CD4-positive, alpha-beta T cell treated with Interferon alpha-2 for 1 hour (primary cell): Measurements from ENCODE around the gene SNRNP70.
"Not testable (repeated sequence)": the region's sequence is repeated elsewhere in the genome, so short reads cannot be mapped to it uniquely, and the experiment has no call there.

Source experiments
- DNase-seq, 2 donors: peaks; one replicate each; pipeline ENCODE4 v3.0.0-alpha.2; 2020 to 2022

The SNRNP70 gene

DNA sequence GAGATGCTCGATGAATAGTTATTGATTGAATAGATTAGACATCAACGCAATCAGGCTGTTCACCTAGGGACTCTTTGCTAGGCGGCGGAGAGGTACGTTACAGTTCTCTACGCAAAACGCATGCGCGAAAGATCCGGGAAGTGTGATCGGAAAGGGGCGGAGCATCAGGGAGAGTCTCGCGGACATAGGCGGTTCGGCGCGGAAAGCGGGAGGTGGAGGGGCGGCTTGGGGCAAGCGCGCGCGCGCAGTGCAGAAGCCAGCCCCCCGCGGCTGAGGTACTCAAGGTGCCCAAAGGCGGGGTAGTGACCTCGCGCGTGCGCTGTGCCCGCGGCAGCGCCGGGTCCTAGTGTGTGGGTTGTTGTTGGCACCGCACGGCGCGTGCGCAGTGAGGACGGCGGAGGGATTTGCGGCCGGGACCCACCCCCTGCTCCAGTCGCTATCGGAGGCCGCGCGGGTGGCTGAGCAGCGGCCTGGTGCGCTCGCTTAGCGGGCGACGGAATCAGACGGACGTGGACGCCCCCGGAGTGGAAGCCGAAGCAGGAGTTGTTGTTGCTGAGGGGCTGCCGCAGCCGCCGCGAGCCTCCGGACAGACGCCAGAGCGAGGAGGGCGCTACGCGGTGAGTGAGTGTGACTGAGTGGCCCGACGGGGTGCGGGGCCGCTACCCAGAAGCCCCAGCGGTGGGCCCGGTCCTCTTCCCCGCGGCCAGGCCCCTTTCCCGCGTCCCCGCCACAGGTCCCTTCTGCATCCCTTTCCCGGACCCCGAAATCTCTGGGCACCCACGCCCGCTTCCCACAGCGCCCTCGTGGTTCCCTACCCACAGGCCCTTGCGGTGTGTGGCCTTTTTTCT lies at the start of gene SNRNP70:
TSS of gene SNRNP70 (plus strand) at position 432 of the 848 bp plus-strand sequence. CDS start 964 bp downstream, outside the sequence.
- DNase-seq, result peak; percentile 100

DNA sequence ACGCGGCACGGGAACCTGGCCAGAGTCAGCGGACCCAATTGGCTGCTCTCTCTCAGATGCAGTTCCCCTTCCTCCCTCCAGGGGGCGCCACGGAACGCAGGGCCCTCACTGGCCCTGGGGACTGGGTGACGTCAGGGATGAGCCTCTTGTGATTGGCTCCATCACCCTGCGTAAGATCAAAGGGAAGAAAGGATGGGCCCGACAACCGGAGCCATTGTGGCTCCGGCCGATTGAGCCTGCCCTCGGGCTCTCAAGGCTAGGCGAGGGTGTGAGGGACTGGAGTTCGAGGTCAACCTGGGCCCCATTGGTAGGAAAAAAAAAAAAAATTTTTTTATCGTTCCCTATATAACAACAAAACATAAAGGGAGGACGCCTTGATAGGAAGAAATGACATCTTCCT lies 48.4 kb upstream of the SNRNP70 start, which contains the start of gene CGB1:
TSS of gene CGB1 (minus strand) at position 81 of the 400 bp plus-strand sequence. CDS start 184 bp downstream, outside the sequence.
- DNase-seq, result peak in 1 of 2 donors; percentile 40

DNA sequence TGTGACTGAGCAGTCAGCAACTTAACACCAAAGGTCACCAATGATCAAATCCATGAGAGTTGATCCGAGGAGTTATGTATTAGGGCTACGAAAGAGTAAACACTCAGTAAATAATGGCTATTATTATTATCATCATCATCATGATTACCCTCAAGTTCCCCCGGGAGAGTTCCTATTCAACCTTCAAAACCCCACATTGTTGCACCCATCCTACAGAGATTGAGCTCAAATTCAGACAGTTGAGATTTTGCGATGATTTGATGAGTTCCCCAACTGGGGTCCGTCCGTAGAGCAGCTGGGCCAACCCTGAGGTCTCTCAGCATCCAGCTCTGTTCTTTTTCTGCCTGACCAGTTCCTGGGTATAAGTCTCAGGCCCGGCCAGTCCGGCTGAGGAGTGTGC lies 47.1 kb upstream of the SNRNP70 start:
- not testable (repeated sequence) for DNase-seq

GRCh38 chr19:49038557-49039276 lies 46.5 kb upstream of the SNRNP70 start:
- not testable (repeated sequence) for DNase-seq

- not testable (repeated sequence) for DNase-seq
Measured at GRCh38 chr19:49039736-49040135, 45.5 kb upstream of the SNRNP70 start.

DNA sequence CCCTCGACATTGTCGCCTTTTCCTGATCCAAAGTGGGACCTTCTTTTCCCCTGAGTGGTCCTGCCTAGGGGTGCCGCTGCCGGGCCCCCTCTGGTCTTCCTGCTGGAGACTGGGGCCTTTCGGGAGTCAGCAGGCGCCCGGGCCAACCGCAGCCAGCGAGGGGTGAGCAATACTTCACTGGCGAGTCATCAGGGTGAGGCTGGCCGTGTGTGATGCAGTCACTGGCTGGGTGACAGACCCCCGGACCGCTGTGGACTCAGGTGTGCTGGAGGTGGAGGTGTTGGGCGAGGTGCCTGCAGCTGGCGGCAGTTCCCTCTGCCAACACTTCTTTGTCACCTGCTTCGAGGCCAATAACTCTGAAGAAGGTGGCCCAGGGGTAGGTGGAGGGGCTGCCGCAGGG lies 43.1 kb upstream of the SNRNP70 start:
- DNase-seq, result no peak

- DNase-seq, result not testable (repeated sequence)
Measured at GRCh38 chr19:49042666-49043065, 42.6 kb upstream of the SNRNP70 start.

GRCh38 chr19:49043548-49043947 lies 41.7 kb upstream of the SNRNP70 start, which contains the start of gene CGB5:
Gene CGB5, plus strand, starts transcription at chr19:49043848. Its CDS starts 362 bp downstream, at chr19:49044210.
- DNase-seq, result not testable (repeated sequence)

DNA sequence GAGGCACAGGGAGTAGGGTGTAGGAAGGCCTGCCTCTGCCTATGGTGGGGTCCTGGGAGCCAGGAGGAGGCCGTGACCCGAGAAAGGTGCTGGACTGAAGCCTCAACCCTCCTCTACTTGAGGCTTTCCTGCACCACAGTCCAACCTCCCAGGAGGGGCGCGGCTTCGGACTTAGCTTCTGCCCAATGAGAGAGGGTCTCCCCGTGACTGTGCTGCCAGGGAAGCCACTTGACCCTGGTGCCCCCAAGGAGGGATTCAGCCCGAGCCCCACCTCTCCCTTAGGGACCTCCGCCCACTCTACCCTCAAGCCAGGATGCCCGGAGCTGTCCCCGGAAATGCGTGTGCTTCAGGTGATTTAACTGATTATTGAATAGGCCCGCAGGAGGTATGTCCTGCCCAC lies 36.2 kb upstream of the SNRNP70 start, which contains the start of gene CGB8:
TSS of gene CGB8 (minus strand) at position 101 of the 400 bp plus-strand sequence. CDS start 372 bp downstream, outside the sequence.
- DNase-seq, result not testable (repeated sequence)

GRCh38 chr19:49049834-49050233 lies 35.4 kb upstream of the SNRNP70 start:
- not testable (repeated sequence) for DNase-seq

DNA sequence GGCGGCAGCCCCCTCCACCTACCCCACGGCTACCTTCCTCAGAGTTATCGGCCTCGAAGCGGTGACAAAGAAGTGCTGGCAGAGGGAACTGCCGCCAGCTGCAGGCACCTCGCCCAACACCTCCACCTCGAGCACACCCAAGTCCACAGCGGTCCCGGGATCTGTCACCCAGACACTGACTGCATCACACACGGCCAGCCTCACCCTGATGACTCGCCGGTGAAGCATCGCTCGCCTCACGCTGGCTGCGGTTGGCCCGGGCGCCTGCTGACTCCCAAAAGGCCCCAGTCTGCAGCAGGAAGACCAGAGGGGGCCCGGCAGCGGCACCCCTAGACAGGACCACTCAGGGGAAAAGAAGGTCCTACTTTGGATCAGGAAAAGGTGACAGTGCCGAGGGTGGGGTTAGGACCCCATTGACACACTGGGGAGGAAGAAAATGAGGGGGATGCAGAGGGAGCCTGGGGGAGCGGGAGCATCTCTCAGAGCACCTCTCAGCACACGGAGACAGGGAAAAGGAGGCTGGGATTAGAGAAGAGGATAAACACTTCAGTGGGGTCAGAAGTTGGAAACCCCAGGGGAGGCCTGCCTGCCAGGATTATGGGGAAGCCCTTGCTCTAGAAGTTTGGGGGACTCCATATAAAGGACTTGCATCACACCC lies 34.7 kb upstream of the SNRNP70 start:
- not testable (repeated sequence) for DNase-seq

DNA sequence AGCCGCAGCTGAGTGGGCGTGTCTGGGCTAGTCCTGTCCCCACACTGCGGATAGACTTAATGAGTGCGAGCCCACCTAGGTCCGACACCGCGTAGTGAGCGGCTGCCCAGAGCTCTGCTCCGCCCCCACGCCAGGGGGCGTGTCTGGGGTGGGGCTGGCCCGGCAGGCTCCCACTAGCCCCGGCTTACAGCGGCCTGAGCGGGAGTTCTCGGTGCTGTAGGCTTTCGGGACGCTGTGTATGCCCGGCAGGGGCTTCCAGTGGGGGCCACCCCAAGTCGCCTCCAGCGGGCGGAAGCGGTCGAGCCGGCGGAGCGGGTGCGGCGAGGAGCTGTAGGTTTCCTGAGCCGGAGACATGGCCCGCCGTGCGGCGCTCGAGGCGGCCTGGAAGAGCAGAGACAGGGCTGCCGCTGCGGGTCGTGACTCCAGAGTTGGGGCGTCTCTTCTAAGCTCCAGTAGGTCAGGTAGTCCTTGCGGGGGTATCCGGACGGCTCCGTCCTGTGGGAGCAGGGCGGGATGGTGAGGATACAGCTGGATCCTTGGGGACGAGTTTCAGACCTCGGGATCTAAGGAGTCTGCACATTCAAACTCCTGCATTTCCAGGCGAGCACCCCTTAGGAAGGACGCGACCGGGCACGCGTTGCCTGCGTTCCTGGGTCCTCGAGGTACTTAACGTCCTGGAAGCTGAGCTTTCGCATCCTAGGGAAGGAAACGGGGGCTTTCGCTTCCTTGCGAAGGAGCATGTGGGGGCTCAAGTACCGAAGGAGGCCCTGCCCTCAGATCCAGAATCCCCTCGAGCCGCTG lies 28.9 kb upstream of the SNRNP70 start:
- DNase-seq, result peak; percentile 22 to 53

DNA sequence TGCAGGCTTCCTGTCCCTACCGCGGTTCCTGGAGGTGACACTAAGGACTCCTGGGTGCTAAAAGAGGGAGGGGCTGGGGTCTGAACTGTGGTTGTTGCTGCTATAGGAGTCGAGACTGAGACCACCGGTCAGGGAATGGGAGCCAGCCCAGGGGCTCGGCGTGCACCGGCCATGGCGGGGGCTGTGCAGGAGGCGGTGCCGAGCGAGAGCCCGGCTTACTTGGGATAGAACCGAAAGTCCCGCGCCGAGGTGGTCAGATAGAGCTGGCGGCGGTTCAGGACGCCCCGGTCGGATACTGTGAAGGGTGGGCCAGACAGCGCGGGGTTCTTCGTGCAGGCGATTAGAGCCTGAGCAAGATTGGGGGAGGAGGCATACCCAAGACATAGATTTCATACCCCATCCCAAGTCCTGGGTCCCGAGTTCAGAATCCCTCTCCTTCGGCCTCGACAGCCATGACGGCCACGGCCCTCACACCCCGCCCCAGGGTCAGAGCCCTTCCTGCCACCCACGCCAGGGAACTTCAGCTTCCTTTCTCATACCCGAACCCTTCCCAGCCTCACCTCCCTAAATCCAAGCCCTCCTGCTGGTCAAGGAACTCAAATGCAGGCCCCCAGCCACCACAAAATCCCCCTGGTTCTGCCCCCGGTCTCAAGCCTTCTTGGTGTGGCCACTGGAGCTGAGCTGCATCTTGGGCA lies 28.2 kb upstream of the SNRNP70 start:
- peak in 1 of 2 donors; percentile 17 for DNase-seq

DNA sequence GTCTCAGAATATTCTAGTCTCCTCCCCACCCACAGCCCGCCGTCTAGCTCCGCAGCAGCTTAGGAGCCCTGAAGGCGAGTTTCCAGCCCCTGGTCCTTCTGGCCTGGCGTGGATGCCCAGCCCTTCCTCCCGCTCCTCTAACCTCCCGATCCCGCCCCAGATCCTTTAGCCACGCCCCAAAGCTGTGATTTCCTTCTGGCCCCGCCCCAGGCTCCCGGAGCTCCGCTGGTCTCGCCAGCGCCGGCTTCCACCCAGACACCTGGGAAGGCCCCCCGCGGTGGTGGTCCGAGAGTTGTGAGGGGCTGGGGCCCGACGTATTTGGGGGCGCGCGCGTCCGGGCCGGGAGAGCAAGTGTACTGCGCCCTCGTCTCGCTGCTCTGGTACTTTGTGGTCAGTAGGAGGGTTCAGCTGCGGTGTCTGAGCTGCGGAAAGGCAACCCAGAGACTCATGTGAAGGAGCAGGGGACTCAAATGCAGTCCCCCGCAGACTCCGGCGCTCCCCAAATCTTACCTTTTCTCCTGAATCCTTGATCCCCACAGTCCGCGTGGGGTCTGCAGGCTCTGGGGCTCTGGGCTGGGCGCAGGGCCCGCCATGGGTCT lies 27.5 kb upstream of the SNRNP70 start, which contains the start of gene CGB7:
TSS of gene CGB7 (minus strand) at position 114 of the 599 bp plus-strand sequence. CDS start 2,374 bp downstream, outside the sequence.
- peak; percentile 13 to 45 for DNase-seq

DNA sequence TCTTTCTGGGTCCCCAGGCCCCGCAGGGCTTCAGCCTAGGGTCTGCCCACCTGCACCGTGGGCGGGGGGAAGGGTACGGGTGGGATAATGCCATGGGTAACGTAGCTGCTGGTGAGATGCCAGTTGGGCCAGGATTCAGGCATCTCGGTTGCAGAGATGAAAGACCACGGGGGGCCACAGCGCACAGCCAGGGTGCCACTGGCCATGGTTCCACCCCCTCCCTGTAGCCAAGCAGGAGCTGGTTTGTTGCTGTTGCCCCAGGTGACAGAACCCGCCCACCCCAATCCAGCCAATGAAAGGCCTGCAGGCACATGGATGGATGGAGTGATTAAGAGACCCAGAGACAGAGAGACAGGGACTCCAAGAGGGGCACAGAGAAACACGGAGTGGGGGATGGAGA lies 26.7 kb upstream of the SNRNP70 start:
- DNase-seq, result no peak

DNA sequence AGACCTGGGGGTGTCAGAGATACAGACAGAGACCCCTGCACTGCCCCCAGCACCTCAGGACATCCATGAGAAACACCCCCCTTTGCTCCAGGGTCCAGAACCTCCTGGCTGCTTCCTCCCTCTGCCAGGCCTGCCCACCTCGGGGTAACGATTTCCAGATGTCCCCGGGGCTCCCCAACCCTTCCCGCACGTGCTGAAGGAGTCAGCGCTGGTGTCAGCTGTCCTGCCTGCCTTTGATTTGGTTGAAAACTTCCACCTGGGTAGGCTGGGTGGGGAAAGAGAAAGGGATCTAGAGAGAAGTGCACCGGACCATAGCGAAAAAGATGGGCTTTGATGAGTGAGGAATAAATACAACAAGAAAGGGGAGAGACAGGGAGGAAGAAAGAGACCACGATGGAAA lies 26.2 kb upstream of the SNRNP70 start:
- DNase-seq, result no peak

GRCh38 chr19:49061000-49061399 lies 24.3 kb upstream of the SNRNP70 start:
- DNase-seq, result no peak

DNA sequence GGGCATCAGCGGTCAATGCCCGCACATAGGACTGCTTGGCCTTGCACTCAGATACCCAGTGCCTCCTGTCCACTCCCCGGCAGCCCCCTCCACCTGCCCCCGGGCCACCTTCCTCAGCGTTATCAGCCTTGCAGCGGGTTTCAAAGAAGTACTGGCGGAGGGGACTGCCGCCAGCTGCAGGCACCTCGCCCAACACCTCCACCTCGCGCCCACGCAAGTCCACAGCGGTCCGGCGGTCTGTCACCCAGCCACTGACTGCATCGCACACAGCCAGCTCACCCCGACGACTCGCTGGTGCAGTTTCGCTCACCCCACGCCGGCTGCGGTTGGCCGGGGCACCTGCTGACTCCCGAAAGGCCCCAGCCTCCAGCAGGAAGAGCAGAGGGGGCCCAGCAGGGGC lies 23.8 kb upstream of the SNRNP70 start:
- no peak for DNase-seq

- no peak for DNase-seq
Measured at GRCh38 chr19:49064029-49064629, 21.1 kb upstream of the SNRNP70 start.
